Measurements from ENCODE around the gene MAGI2. TPM values are rescaled to one million over a fixed set of nuclear protein-coding genes. Genes with fewer than 3 reads are reported as not detected.
"Not testable (repeated sequence)": the region's sequence is repeated elsewhere in the genome, so short reads cannot be mapped to it uniquely, and the experiment has no call there.

MAGI2 gene
- total and polyA plus RNA-seq, 2 experiments from 2014 or later, result 10.4 to 26.4 TPM

GRCh38 chr7:78002021-78002420 is 1451.4 kb downstream of the MAGI2 start:
- H3K4me2 ChIP-seq, result no peak overlapping the region
- H3K79me2 ChIP-seq (replicated peaks; ENCODE audit: insufficient read depth), result no peaks in the 10 kb centered on the region
- no peak for TF ChIP-seq REST (IDR thresholded peaks at IDR 0.05; ENCODE audit: unreplicated experiment)
- H3K4me1 Mint-ChIP-seq, result no peaks in the 10 kb centered on the region
- H3F3A ChIP-seq (replicated peaks; ENCODE audit: low read depth), result no peaks in the 10 kb centered on the region
- no peaks in the 10 kb centered on the region; the same call in 2 of the 3 replicates for H3K36me3 Mint-ChIP-seq (ENCODE audit: low read depth)
- H3K4me3 ChIP-seq, result no peak overlapping the region
- H3K27ac Mint-ChIP-seq, result no peak overlapping the region
- no peak overlapping the region for H2AFZ ChIP-seq
- no peaks in the 10 kb centered on the region for H3K9me2 ChIP-seq (ENCODE audit: insufficient read depth)
- no peaks in the 10 kb centered on the region for H3K36me3 ChIP-seq (ENCODE audit: insufficient read depth)
- DNase-seq (ENCODE audit: low spot score) (no peak), ATAC-seq (no peak)
- H3K4me3 Mint-ChIP-seq, result no peak overlapping the region
- H3K4me1 ChIP-seq (ENCODE audit: insufficient read depth), result no peaks in the 10 kb centered on the region
- H4K20me1 ChIP-seq (replicated peaks; ENCODE audit: insufficient read depth), result no peaks in the 10 kb centered on the region
- peaks cover 9% of the 10 kb centered on the region for H3K27me3 Mint-ChIP-seq (ENCODE audit: insufficient read depth, low read depth, poor library complexity)
- H3K27ac ChIP-seq (ENCODE audit: low read depth), result no peak overlapping the region
- no peaks in the 10 kb centered on the region for H3K27me3 ChIP-seq (ENCODE audit: insufficient read depth)
- H3K9me3 Mint-ChIP-seq, result peaks cover 2% of the 10 kb centered on the region; the same call in 1 of the 3 replicates

GRCh38 chr7:77999168-77999567 is 1454.3 kb downstream of the MAGI2 start:
- not testable (repeated sequence) for H3K27ac ChIP-seq (ENCODE audit: low read depth); H3K4me3 ChIP-seq; H3F3A ChIP-seq (replicated peaks; ENCODE audit: low read depth); H3K36me3 Mint-ChIP-seq (ENCODE audit: low read depth); H3K27ac Mint-ChIP-seq; H3K4me2 ChIP-seq; H3K4me3 Mint-ChIP-seq; H3K9me2 ChIP-seq (ENCODE audit: insufficient read depth); H3K4me1 ChIP-seq (ENCODE audit: insufficient read depth); H2AFZ ChIP-seq; DNase-seq (ENCODE audit: low spot score); ATAC-seq; H3K36me3 ChIP-seq (ENCODE audit: insufficient read depth); H3K27me3 Mint-ChIP-seq (ENCODE audit: insufficient read depth, low read depth, poor library complexity); H3K79me2 ChIP-seq (replicated peaks; ENCODE audit: insufficient read depth); H4K20me1 ChIP-seq (replicated peaks; ENCODE audit: insufficient read depth); H3K9me3 Mint-ChIP-seq; H3K27me3 ChIP-seq (ENCODE audit: insufficient read depth)
- peaks cover 12% of the 10 kb centered on the region for H3K4me1 Mint-ChIP-seq

- Mint-ChIP-seq H3K4me3 (no peak overlapping the region), H3K27me3 (ENCODE audit: insufficient read depth, low read depth, poor library complexity) (peaks cover 2% of the 10 kb centered on the region), H3K27ac (no peak overlapping the region), H3K4me1 (peaks cover 17% of the 10 kb centered on the region), H3K9me3 (peaks cover 2% of the 10 kb centered on the region; the same call in 1 of the 3 replicates), H3K36me3 (ENCODE audit: low read depth) (no peaks in the 10 kb centered on the region)
- Histone ChIP-seq H3K27me3 (ENCODE audit: insufficient read depth) (no peaks in the 10 kb centered on the region), H3K27ac (ENCODE audit: low read depth) (no peak overlapping the region), H3K9me2 (ENCODE audit: insufficient read depth) (no peaks in the 10 kb centered on the region), H3K4me2 (no peak overlapping the region), H2AFZ (no peak overlapping the region), H3K79me2 (replicated peaks; ENCODE audit: insufficient read depth) (no peaks in the 10 kb centered on the region), H3K36me3 (ENCODE audit: insufficient read depth) (no peaks in the 10 kb centered on the region), H4K20me1 (replicated peaks; ENCODE audit: insufficient read depth) (no peaks in the 10 kb centered on the region), H3K4me1 (ENCODE audit: insufficient read depth) (no peaks in the 10 kb centered on the region), H3F3A (replicated peaks; ENCODE audit: low read depth) (no peaks in the 10 kb centered on the region), H3K4me3 (no peak overlapping the region)
- TF ChIP-seq ETS1 (IDR thresholded peaks at IDR 0.05) (no peak), CTCF (conservative IDR thresholded peaks at IDR 0.05; ENCODE audit: low read depth in 2 of 2) (peak; percentile 51 to 54)
- peak; percentile 74 for DNase-seq (ENCODE audit: low spot score)
- ATAC-seq, result peak; percentile 99
Observed at GRCh38 chr7:77995717-77996116, 1457.8 kb downstream of the MAGI2 start.
